Tibial nerve (tissue), 4 donors: ENCODE results near the gene TSEN34. TPM values are rescaled to one million over a fixed set of nuclear protein-coding genes. Genes with fewer than 3 reads are reported as not detected.

Experiments
- DNase-seq, 2 donors: peaks; one replicate each; pipeline ENCODE4 v3.0.0-alpha.2; 2019; ENCODE audit warnings: low spot score in 2 of 2
- H3K27ac ChIP-seq, 4 donors: fragments of 200-600 bp; sonication (generic) in 3 of 4; one replicate each; pipeline ENCODE4 v1.5.1; 2017 to 2019; ENCODE audit warnings: mild to moderate bottlenecking in 1 of 4
- H3K27me3 ChIP-seq, 2 donors: fragments of 200-600 bp; sonication (generic) in 1 of 2; one replicate each; pipeline versions ENCODE4 v1.5.1 to v1.6.0; 2017 to 2019
- H3K36me3 ChIP-seq, 3 donors: fragments of 200-600 bp; sonication (generic); one replicate each; pipeline ENCODE4 v1.5.1; 2018 to 2019
- H3K4me1 ChIP-seq, 4 donors: fragments of 200-600 bp; sonication (generic) in 3 of 4; one replicate each; pipeline ENCODE4 v1.5.1; 2017 to 2019
- H3K4me3 ChIP-seq, 4 donors: fragments of 200-600 bp; sonication (generic) in 3 of 4; one replicate each; pipeline ENCODE4 v1.5.1; 2017 to 2019; ENCODE audit warnings: mild to moderate bottlenecking in 1 of 4, moderate library complexity in 1 of 4
- H3K9me3 ChIP-seq, 4 donors: fragments of 200-600 bp; sonication (generic) in 3 of 4; one replicate each; pipeline ENCODE4 v1.5.1; 2017 to 2019
- EP300 ChIP-seq, 2 donors: sonication (generic); formaldehyde crosslinking; IDR thresholded peaks; one replicate each; pipeline ENCODE4 v1.6.1; 2017; ENCODE audit warnings: antibody characterized with exemption in 2 of 2, mild to moderate bottlenecking in 1 of 2
- POLR2A ChIP-seq, 2 donors: fragments of 450-650 bp; IDR thresholded peaks; one replicate each; pipeline ENCODE4 v1.6.1; 2017; ENCODE audit warnings: antibody characterized with exemption in 2 of 2, mild to moderate bottlenecking in 2 of 2, moderate library complexity in 2 of 2
- WGBS, 2 donors: methylation state at CpG; one replicate each; pipeline ENCODE4 v1.1.5; 2018; 5-methylcytosine and 5-hydroxymethylcytosine counted together
- total RNA-seq, 4 donors: library from RNA; depleted of rRNA; stranded (reverse); fragments of >200 nt; gene quantifications; one replicate each; pipeline ENCODE4 v1.1.0, GENCODE V29; 2016
- TF ChIP-seq, protein P1 (sequence below), 5 experiments: fragments of 200-600 bp in 3 of 5; fragments of 450-650 bp in 2 of 5; sonication (generic) in 3 of 5; IDR thresholded peaks; one replicate each; pipeline ENCODE4 v1.5.1; 2016 to 2019; ENCODE audit warnings: antibody characterized with exemption in 5 of 5, mild to moderate bottlenecking in 3 of 5, moderate library complexity in 2 of 5

Gene TSEN34
- total RNA-seq, 4 donors from 2014 or later: 37.3 to 70.8 (median 49.6) TPM

DNA sequence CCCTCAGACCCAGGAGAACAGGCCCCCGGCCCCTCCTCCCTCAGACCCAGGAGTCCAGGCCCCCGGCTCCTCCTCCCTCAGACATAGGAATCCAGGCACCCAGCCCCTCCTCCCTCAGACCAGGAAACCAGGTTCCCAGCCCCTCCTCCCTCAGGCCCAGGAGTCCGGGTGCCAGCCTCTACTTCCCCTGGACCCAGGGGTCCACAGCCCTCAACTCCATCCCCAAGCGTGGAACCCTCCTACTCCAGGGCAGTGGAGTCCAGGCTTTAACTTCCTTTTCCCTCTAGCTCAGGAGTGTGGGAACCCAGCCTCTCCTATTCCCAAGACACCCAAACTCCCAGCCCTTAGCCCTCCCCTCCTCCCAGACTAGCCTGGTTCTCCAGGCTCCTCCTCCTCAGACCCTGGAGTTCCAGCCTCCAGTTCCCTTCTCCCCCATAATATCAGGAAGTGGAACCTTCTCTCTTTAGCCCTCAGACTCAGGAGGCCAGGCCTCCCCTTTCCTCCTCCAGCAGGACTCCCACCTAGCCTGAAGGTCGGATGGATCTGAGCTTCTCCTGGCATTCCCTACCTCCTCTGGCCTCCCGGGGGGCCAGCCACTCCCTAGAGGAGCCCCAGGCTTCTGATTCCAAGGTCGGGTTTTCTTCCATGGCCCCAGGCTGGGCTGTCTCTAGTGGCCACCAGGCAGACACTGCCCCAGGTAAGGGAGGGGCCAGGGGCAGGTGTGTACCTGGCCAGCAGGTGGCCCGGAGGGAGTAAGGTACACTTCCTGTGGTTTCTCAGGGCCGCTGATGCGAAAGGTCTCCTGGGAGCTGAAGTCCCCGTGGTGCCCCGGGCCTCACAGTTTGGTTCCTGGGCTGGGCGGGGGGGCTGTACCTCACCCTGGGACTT is 18.4 kb upstream of the TSEN34 start, which contains the start of gene TMC4:
Gene TMC4, minus strand, starts transcription at position 690 of the 888 bp plus-strand sequence. Its CDS starts 43 bp downstream, at position 647.
- no peak for DNase-seq
- H3K27me3 ChIP-seq: peaks cover 0 to 8% of the 10 kb centered on the region in 2 donors
- WGBS, 2 donors: 19 to 20% methylated on average over 6 to 9 of the region's 13 CpGs
- peaks cover 0 to 11% (median 2%) of the 10 kb centered on the region in 4 donors for H3K4me1 ChIP-seq
- peak within 1 kb of the TSS in 3 of 4 donors; percentile 6 to 72 (median 69) for H3K27ac ChIP-seq
- TF ChIP-seq, protein P1, sequence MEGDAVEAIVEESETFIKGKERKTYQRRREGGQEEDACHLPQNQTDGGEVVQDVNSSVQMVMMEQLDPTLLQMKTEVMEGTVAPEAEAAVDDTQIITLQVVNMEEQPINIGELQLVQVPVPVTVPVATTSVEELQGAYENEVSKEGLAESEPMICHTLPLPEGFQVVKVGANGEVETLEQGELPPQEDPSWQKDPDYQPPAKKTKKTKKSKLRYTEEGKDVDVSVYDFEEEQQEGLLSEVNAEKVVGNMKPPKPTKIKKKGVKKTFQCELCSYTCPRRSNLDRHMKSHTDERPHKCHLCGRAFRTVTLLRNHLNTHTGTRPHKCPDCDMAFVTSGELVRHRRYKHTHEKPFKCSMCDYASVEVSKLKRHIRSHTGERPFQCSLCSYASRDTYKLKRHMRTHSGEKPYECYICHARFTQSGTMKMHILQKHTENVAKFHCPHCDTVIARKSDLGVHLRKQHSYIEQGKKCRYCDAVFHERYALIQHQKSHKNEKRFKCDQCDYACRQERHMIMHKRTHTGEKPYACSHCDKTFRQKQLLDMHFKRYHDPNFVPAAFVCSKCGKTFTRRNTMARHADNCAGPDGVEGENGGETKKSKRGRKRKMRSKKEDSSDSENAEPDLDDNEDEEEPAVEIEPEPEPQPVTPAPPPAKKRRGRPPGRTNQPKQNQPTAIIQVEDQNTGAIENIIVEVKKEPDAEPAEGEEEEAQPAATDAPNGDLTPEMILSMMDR (IDR thresholded peaks at IDR 0.05): no peak
- TF ChIP-seq POLR2A (IDR thresholded peaks at IDR 0.05) (no peak), EP300 (IDR thresholded peaks at IDR 0.05) (no peak)
- H3K4me3 ChIP-seq: peak within 1 kb of the TSS in 2 of 4 donors; percentile 4 to 9
- peaks cover 0 to 18% (median 0%) of the 10 kb centered on the region in 3 donors for H3K36me3 ChIP-seq
- no peaks in the 10 kb centered on the region for H3K9me3 ChIP-seq

- Histone ChIP-seq H3K36me3 (peaks cover 0 to 23% (median 0%) of the 10 kb centered on the region in 3 donors), H3K9me3 (no peaks in the 10 kb centered on the region), H3K4me3 (no peak overlapping the region), H3K27ac (peak overlapping the region in 1 of 4 donors; percentile 72), H3K27me3 (peaks cover 0 to 8% of the 10 kb centered on the region in 2 donors), H3K4me1 (peaks cover 0 to 8% (median under 1%) of the 10 kb centered on the region in 4 donors)
- 27 to 42% methylated on average over 15 of the region's 15 CpGs for WGBS, 2 donors
- DNase-seq: no peak
- TF ChIP-seq, protein P1 (IDR thresholded peaks at IDR 0.05): no peak
- TF ChIP-seq POLR2A (IDR thresholded peaks at IDR 0.05) (no peak), EP300 (IDR thresholded peaks at IDR 0.05) (no peak)
These were observed 17.8 kb upstream of the TSEN34 start for GRCh38 chr19:54173359-54173699.

- TF ChIP-seq, protein P1 (IDR thresholded peaks at IDR 0.05): no peak
- no peak for TF ChIP-seq POLR2A (IDR thresholded peaks at IDR 0.05)
- no peak for TF ChIP-seq EP300 (IDR thresholded peaks at IDR 0.05)
- no peak for DNase-seq
These were observed 16.9 kb upstream of the TSEN34 start for GRCh38 chr19:54173951-54174834.

DNA sequence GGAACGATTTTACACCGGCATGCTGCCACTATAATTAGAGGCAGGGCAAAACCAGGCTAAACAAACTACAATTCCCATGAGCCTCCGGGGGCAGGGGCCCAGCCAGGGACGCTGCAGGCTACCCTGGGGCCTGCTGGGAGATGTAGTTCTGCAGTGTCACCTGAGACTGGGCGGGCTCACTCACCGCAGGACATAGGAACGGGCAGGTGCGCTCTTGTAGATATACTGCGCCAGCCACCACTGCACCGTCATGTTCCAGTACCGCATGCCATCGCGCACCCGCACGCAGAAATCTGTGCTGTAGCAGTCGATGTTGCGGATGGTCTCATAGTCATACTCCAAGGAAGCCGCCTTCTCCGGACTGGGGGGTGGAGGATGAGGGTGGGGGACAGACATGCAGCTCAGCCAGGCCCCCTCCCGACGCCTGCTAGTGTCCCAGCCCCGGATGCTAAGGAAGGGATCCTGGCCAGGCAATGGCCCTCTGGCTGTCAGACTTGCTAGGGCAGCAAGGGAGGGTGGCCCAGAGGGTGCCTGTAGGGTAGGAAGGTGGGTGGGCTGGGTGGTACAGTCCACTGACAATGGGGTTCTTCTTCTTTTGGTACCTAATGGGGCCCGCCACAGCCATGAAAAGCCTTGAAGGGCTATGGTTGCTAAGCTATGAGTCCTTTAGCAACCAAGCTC is 12.4 kb upstream of the TSEN34 start:
- H3K27me3 ChIP-seq: no peaks in the 10 kb centered on the region
- no peaks in the 10 kb centered on the region for H3K9me3 ChIP-seq
- 71 to 76% methylated on average over 21 to 23 of the region's 23 CpGs for WGBS, 2 donors
- H3K27ac ChIP-seq: no peak overlapping the region
- DNase-seq: no peak
- no peak overlapping the region for H3K4me3 ChIP-seq
- TF ChIP-seq, protein P1 (IDR thresholded peaks at IDR 0.05): no peak
- no peak for TF ChIP-seq EP300 (IDR thresholded peaks at IDR 0.05)
- TF ChIP-seq POLR2A (IDR thresholded peaks at IDR 0.05): no peak
- H3K4me1 ChIP-seq: no peaks in the 10 kb centered on the region
- peaks cover 0 to 65% (median 0%) of the 10 kb centered on the region in 3 donors for H3K36me3 ChIP-seq

More at GRCh38 chr19:54173951-54174834, 16.9 kb upstream of the TSEN34 start:
- Histone ChIP-seq H3K4me1 (peaks cover 0 to 5% (median 0%) of the 10 kb centered on the region in 4 donors), H3K9me3 (no peaks in the 10 kb centered on the region), H3K27ac (no peak overlapping the region), H3K27me3 (peaks cover 0 to 8% of the 10 kb centered on the region in 2 donors), H3K4me3 (no peak overlapping the region), H3K36me3 (peaks cover 0 to 31% (median 0%) of the 10 kb centered on the region in 3 donors)
- WGBS, 2 donors: 56 to 58% methylated on average over 16 to 20 of the region's 25 CpGs
